Caco-2 (cell line): Measurements from ENCODE around the gene CDK5RAP2. TPM values are rescaled to one million over a fixed set of nuclear protein-coding genes. Genes with fewer than 3 reads are reported as not detected.

Source experiments
- BruUV-seq: library from RNA; stranded (reverse); fragments of 400-500 nt; replicated peaks from 2 replicates; lab custom pipeline; 2021; lab: Mats Ljungman, UMichigan
- CTCF ChIA-PET: fragments of 300-600 bp; sonication (Branson Sonifier 250); formaldehyde crosslinking; loops from one replicate; lab custom pipeline; 2022; ENCODE audit warnings: antibody characterized with exemption; lab: Charles Lee
- POLR2A ChIA-PET: fragments of 300-600 bp; sonication (Branson Sonifier 250); formaldehyde crosslinking; loops from one replicate; lab custom pipeline; 2022; ENCODE audit warnings: antibody characterized with exemption; lab: Charles Lee
- DNase-seq, 2 experiments: peaks; one replicate each; pipeline versions ENCODE4 v3.0.0 to v3.0.0-alpha.2; 2020 to 2022
- H3K27me3 ChIP-seq: replicated peaks from 2 replicates; pipeline ENCODE4 v1.6.0; 2011; ENCODE audit warnings: low read length; ENCODE audit not compliant: control insufficient read depth, insufficient read depth
- H3K36me3 ChIP-seq: 2 replicates; pipeline ENCODE4 v1.5.1; 2011; ENCODE audit warnings: low read length; ENCODE audit not compliant: control insufficient read depth, insufficient read depth
- H3K4me1 ChIP-seq: fragments of 250-450 bp; sonication (Bioruptor Pico); 2 replicates; pipeline ENCODE4 v1.5.1; 2020; ENCODE audit warnings: mild to moderate bottlenecking
- H3K4me3 ChIP-seq: 2 replicates; pipeline ENCODE4 v1.5.1; 2011; ENCODE audit warnings: low read depth, mild to moderate bottlenecking, control low read depth, low read length
- H3K9me3 ChIP-seq: fragments of 250-450 bp; sonication (Bioruptor Pico); 2 replicates; pipeline ENCODE4 v1.5.1; 2020; ENCODE audit warnings: mild to moderate bottlenecking, moderate library complexity
- H3K27ac Mint-ChIP-seq: one replicate; pipeline ENCODE4 v1.8.0; 2022; ENCODE audit warnings: mixed read lengths; ENCODE audit not compliant: unreplicated experiment
- H3K27me3 Mint-ChIP-seq: one replicate; pipeline ENCODE4 v1.8.0; 2022; ENCODE audit warnings: mixed read lengths; ENCODE audit not compliant: insufficient read depth, unreplicated experiment
- H3K36me3 Mint-ChIP-seq: one replicate; pipeline ENCODE4 v1.8.0; 2022; ENCODE audit warnings: mild to moderate bottlenecking, mixed read lengths; ENCODE audit not compliant: insufficient read depth, unreplicated experiment
- H3K4me1 Mint-ChIP-seq: one replicate; pipeline ENCODE4 v1.8.0; 2022; ENCODE audit warnings: low read depth, mixed read lengths; ENCODE audit not compliant: unreplicated experiment
- H3K4me3 Mint-ChIP-seq: one replicate; pipeline ENCODE4 v1.8.0; 2022; ENCODE audit warnings: mild to moderate bottlenecking, moderate library complexity, mixed read lengths; ENCODE audit not compliant: unreplicated experiment
- H3K9me3 Mint-ChIP-seq: one replicate; pipeline ENCODE4 v1.8.0; 2022; ENCODE audit warnings: mixed read lengths; ENCODE audit not compliant: unreplicated experiment
- intact Hi-C: fragments of 100-400 bp; cut with micrococcal nuclease; formaldehyde crosslinking; loops from one replicate; pipeline ENCODE4 v1.10.0; 2022; ENCODE audit not compliant: unreplicated experiment
- total RNA-seq: library from RNA; stranded (reverse); gene quantifications from 2 replicates; pipeline ENCODE4 v1.2.3, GENCODE V29; 2022
- TF ChIP-seq, protein P1 (sequence below), 2 experiments: fragments of 200-600 bp in 1 of 2; IDR thresholded peaks; 1 replicate in 1 of 2; 2 replicates in 1 of 2; pipeline versions ENCODE4 v1.5.1 to v1.8.0; 2011 to 2022; ENCODE audit warnings: antibody characterized with exemption in 1 of 2, control low read depth in 1 of 2, inconsistent platforms in 1 of 2, low read depth in 1 of 2, low read length in 1 of 2, mild to moderate bottlenecking in 1 of 2, moderate library complexity in 1 of 2; ENCODE audit not compliant: insufficient read depth in 1 of 2, severe bottlenecking in 1 of 2, unreplicated experiment in 1 of 2

Gene CDK5RAP2
- total RNA-seq, 1 experiment from 2014 or later, result 71.3 TPM

DNA sequence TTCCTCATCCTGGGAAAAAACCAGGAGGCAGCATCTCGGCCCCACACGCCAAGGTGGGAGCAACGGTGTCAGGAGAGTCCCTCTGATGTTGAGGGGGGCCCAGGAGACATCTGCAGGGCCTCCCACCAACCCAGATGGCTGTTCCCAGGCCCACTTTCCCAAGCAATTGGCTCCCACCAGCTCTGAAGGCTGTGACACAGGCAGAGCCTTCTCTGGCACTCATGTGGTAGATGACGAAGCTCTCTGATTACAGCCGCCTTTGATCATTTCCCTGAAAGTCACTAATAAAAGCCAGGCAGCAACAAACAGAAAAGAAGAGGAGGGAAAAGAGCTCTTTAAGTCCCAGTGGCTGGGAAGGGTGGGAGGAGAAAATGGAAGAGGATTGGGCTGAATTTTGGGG is 226.5 kb downstream of the CDK5RAP2 start:
- BruUV-seq, result no TSS peak
- DNase-seq, result no peak
- no peaks in the 10 kb centered on the region for H3K27me3 ChIP-seq
- Mint-ChIP-seq H3K9me3 (no peaks in the 10 kb centered on the region), H3K36me3 (no peaks in the 10 kb centered on the region), H3K27me3 (no peaks in the 10 kb centered on the region), H3K27ac (no peak overlapping the region), H3K4me1 (no peaks in the 10 kb centered on the region), H3K4me3 (no peak overlapping the region)
- ChIA-PET CTCF (no interaction called here), POLR2A (no interaction called here)
- H3K4me1 ChIP-seq, result 0 out of 2 replicates have a peak, but pooled peaks cover 3% of the 10 kb centered on the region
- no peak overlapping the region for H3K4me3 ChIP-seq
- intact Hi-C loops, result no loop called here
- no peaks in the 10 kb centered on the region for H3K36me3 ChIP-seq
- TF ChIP-seq, protein P1, sequence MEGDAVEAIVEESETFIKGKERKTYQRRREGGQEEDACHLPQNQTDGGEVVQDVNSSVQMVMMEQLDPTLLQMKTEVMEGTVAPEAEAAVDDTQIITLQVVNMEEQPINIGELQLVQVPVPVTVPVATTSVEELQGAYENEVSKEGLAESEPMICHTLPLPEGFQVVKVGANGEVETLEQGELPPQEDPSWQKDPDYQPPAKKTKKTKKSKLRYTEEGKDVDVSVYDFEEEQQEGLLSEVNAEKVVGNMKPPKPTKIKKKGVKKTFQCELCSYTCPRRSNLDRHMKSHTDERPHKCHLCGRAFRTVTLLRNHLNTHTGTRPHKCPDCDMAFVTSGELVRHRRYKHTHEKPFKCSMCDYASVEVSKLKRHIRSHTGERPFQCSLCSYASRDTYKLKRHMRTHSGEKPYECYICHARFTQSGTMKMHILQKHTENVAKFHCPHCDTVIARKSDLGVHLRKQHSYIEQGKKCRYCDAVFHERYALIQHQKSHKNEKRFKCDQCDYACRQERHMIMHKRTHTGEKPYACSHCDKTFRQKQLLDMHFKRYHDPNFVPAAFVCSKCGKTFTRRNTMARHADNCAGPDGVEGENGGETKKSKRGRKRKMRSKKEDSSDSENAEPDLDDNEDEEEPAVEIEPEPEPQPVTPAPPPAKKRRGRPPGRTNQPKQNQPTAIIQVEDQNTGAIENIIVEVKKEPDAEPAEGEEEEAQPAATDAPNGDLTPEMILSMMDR (IDR thresholded peaks at IDR 0.05; ENCODE audit: insufficient read depth in 1 of 2, low read depth in 1 of 2, low read length in 1 of 2, severe bottlenecking in 1 of 2, unreplicated experiment in 1 of 2), result no peak
- H3K9me3 ChIP-seq, result no peaks in the 10 kb centered on the region

DNA sequence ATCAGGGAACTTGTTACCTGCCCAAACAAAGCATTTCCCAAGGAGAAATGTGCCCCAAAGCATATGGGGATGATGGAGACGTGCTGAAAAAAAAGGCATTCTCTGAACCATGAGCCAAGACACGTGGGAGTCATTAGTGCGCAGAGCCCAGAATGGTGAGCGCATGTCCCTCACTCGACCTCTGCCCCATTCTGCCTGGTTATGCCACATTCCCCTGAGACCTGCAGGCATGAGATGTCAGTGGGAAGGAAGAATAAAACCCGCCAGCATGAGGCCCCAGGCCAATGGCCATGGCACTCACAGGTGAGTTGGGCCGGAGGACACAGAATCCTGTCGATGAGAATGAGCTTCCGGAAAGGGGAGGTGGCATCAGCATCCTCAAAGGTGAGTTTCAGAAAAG is 228.9 kb downstream of the CDK5RAP2 start:
- Histone ChIP-seq H3K4me1 (0 out of 2 replicates have a peak, but pooled peaks cover 3% of the 10 kb centered on the region), H3K36me3 (no peaks in the 10 kb centered on the region), H3K27me3 (no peaks in the 10 kb centered on the region), H3K9me3 (no peaks in the 10 kb centered on the region), H3K4me3 (no peak overlapping the region)
- H3K36me3 Mint-ChIP-seq, result no peaks in the 10 kb centered on the region
- no peak overlapping the region for H3K4me3 Mint-ChIP-seq
- intact Hi-C loops, result no loop called here
- no peaks in the 10 kb centered on the region for H3K4me1 Mint-ChIP-seq
- no peaks in the 10 kb centered on the region for H3K9me3 Mint-ChIP-seq
- H3K27me3 Mint-ChIP-seq, result no peaks in the 10 kb centered on the region
- TF ChIP-seq, protein P1 (IDR thresholded peaks at IDR 0.05; ENCODE audit: insufficient read depth in 1 of 2, low read depth in 1 of 2, low read length in 1 of 2, severe bottlenecking in 1 of 2, unreplicated experiment in 1 of 2), result no peak
- CTCF ChIA-PET, result no interaction called here
- no peak overlapping the region for H3K27ac Mint-ChIP-seq
- DNase-seq, result no peak
- POLR2A ChIA-PET, result no interaction called here
- no TSS peak for BruUV-seq

DNA sequence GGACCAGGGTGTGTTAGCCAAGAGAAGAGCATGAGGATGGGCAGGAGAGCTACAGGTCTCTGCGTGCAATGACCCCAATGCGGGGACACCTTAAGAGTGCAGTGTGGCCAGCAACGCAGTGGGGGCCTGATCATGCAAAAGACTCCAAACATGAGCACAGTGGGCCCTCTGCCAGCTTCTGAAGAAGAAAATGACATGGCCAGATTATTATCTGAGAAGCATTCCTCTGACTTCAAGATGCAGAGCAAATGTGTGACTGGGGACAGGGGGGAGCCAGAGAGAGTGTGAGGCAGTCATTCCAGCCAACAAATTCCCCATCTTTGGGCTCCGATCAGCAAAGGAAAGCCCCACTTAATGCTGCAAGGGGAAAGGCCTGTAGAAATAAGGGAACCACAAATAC is 229.4 kb downstream of the CDK5RAP2 start:
- H3K4me3 ChIP-seq, result no peak overlapping the region
- no peak for DNase-seq
- BruUV-seq, result no TSS peak
- Mint-ChIP-seq H3K4me1 (no peaks in the 10 kb centered on the region), H3K4me3 (no peak overlapping the region), H3K9me3 (no peaks in the 10 kb centered on the region), H3K27ac (no peak overlapping the region), H3K27me3 (no peaks in the 10 kb centered on the region), H3K36me3 (no peaks in the 10 kb centered on the region)
- H3K36me3 ChIP-seq, result no peaks in the 10 kb centered on the region
- CTCF ChIA-PET, result no interaction called here
- no peaks in the 10 kb centered on the region for H3K9me3 ChIP-seq
- POLR2A ChIA-PET, result no interaction called here
- H3K27me3 ChIP-seq, result no peaks in the 10 kb centered on the region
- intact Hi-C loops, result no loop called here
- TF ChIP-seq, protein P1 (IDR thresholded peaks at IDR 0.05; ENCODE audit: insufficient read depth in 1 of 2, low read depth in 1 of 2, low read length in 1 of 2, severe bottlenecking in 1 of 2, unreplicated experiment in 1 of 2), result no peak
- H3K4me1 ChIP-seq, result 0 out of 2 replicates have a peak, but pooled peaks cover 3% of the 10 kb centered on the region
